Stimulated activated naive CD8-positive, alpha-beta T cell treated with anti-CD3 and anti-CD28 coated beads, Interleukin-15, Interleukin-2, amounts not matched to agents 100 ng/mL and 50 ng/mL, for 24 hours (primary cell): Measurements from ENCODE around the gene CEP85L.

Experiments
- H3K27ac Mint-ChIP-seq: one replicate; pipeline ENCODE4 v1.8.0; 2021; ENCODE audit warnings: mild to moderate bottlenecking, mixed read lengths
- H3K27me3 Mint-ChIP-seq: one replicate; pipeline ENCODE4 v1.8.0; 2021; ENCODE audit warnings: mixed read lengths
- H3K36me3 Mint-ChIP-seq: one replicate; pipeline ENCODE4 v1.8.0; 2021; ENCODE audit warnings: low read depth, mixed read lengths
- H3K4me1 Mint-ChIP-seq: one replicate; pipeline ENCODE4 v1.8.0; 2021; ENCODE audit warnings: low read depth, mixed read lengths
- H3K4me3 Mint-ChIP-seq: one replicate; pipeline ENCODE4 v1.8.0; 2021; ENCODE audit warnings: mild to moderate bottlenecking, mixed read lengths
- H3K9me3 Mint-ChIP-seq: one replicate; pipeline ENCODE4 v1.8.0; 2021; ENCODE audit warnings: mixed read lengths

CEP85L gene

DNA sequence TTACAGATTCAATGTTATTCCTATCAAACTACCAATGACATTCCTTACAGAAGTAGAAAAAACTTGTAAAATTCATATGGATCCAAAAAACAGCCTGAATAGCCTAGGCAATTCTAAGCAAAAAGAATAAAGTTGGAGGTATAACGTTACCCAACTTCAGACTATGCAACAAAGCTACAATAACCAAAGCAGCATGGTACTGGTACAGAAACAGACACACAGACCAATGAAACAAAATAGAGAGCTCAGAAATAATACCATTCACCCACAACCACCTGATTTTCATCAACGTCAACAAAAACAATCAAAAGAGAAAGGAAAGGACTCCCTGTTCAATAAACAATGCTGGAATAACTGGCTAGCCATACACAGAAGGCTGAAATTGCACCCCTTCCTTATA lies 120.4 kb downstream of the CEP85L start:
- no peak overlapping the region for H3K27ac Mint-ChIP-seq
- no peak overlapping the region for H3K4me3 Mint-ChIP-seq
- H3K27me3 Mint-ChIP-seq: no peaks in the 10 kb centered on the region
- H3K4me1 Mint-ChIP-seq: peaks cover 39% of the 10 kb centered on the region
- peaks cover 52% of the 10 kb centered on the region for H3K36me3 Mint-ChIP-seq
- H3K9me3 Mint-ChIP-seq: peaks cover 14% of the 10 kb centered on the region

DNA sequence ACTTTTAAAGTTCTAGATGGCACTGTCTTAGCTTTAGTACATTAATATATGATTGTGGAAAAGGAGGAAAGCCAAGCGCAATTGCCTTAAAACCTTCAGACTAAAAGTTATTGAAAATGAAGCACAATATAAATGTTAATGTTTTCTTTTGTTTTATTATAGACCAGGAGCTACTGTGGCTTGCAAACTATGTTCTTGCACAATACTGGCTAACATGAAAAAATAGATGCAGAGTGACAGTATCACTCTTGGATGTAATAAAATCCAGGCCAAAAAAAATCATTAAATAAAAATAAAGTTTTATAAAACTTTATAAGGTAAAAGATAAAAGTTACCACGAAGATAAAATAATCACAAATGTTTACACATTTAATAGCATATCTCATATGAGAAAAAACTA lies 121.6 kb downstream of the CEP85L start:
- H3K27me3 Mint-ChIP-seq: no peaks in the 10 kb centered on the region
- H3K27ac Mint-ChIP-seq: no peak overlapping the region
- peaks cover 52% of the 10 kb centered on the region for H3K36me3 Mint-ChIP-seq
- H3K4me3 Mint-ChIP-seq: no peak overlapping the region
- H3K4me1 Mint-ChIP-seq: peaks cover 30% of the 10 kb centered on the region
- H3K9me3 Mint-ChIP-seq: peaks cover 14% of the 10 kb centered on the region

- Mint-ChIP-seq H3K36me3 (peaks cover 52% of the 10 kb centered on the region), H3K27me3 (no peaks in the 10 kb centered on the region), H3K27ac (no peak overlapping the region), H3K4me1 (peaks cover 30% of the 10 kb centered on the region), H3K9me3 (peaks cover 11% of the 10 kb centered on the region), H3K4me3 (no peak overlapping the region)
Observed at GRCh38 chr6:118528129-118528528, 123.3 kb downstream of the CEP85L start.

GRCh38 chr6:118525913-118526780 lies 125.2 kb downstream of the CEP85L start:
- no peak overlapping the region for H3K4me3 Mint-ChIP-seq
- peaks cover 20% of the 10 kb centered on the region for H3K4me1 Mint-ChIP-seq
- H3K9me3 Mint-ChIP-seq: no peaks in the 10 kb centered on the region
- H3K27me3 Mint-ChIP-seq: no peaks in the 10 kb centered on the region
- no peak overlapping the region for H3K27ac Mint-ChIP-seq
- H3K36me3 Mint-ChIP-seq: peaks cover 48% of the 10 kb centered on the region

DNA sequence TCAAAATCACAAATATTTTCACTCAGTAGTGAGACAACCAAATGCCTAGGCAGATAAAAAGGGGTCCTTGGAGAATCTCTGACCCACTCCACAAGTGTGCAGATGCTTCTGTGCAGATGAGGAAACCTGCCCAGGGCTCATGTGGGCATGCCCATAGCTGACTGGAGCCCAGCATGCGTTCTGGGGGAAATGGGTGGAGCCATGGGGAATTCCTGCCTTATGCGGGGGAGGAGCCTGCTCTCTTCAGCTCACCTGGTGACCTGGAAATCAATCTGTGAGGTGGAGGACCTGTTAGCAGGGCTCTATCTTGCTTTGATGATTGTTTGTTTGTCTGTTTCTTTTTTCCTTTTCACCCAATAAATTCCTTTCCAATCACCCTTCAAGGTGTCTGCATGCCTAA lies 126.7 kb downstream of the CEP85L start:
- Mint-ChIP-seq H3K4me3 (no peak overlapping the region), H3K9me3 (no peaks in the 10 kb centered on the region), H3K27me3 (no peaks in the 10 kb centered on the region), H3K36me3 (peaks cover 51% of the 10 kb centered on the region), H3K4me1 (peaks cover 16% of the 10 kb centered on the region), H3K27ac (no peak overlapping the region)

GRCh38 chr6:118523216-118523615 lies 128.2 kb downstream of the CEP85L start:
- Mint-ChIP-seq H3K4me1 (peaks cover 16% of the 10 kb centered on the region), H3K36me3 (peaks cover 57% of the 10 kb centered on the region), H3K27me3 (no peaks in the 10 kb centered on the region)

GRCh38 chr6:118522422-118522821 lies 129.0 kb downstream of the CEP85L start:
- Mint-ChIP-seq H3K27ac (no peak overlapping the region), H3K36me3 (peaks cover 63% of the 10 kb centered on the region), H3K9me3 (peaks cover 8% of the 10 kb centered on the region), H3K27me3 (no peaks in the 10 kb centered on the region), H3K4me3 (no peak overlapping the region), H3K4me1 (peaks cover 16% of the 10 kb centered on the region)

More at GRCh38 chr6:118523216-118523615, 128.2 kb downstream of the CEP85L start:
- H3K4me3 Mint-ChIP-seq: no peak overlapping the region
- no peak overlapping the region for H3K27ac Mint-ChIP-seq
- peaks cover 6% of the 10 kb centered on the region for H3K9me3 Mint-ChIP-seq

DNA sequence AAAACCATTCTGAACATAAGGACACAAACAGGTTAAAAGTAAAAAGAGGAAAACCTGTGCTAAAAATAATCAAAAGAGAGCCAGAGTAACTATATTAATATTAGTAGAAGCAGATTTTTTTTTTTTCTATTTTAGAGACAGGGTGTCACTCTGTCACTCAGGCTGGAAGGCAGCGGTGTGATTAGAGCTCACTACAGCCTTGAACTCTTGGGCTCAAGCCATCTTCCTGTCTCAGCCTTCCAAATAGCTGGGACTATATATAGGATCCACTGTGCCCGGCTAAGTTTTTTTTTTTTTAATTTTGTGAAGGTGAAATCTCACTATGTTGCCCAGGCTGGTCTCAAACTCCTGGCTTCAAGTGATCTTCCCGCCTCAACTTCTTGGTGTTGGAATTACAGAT lies 136.7 kb downstream of the CEP85L start:
- Mint-ChIP-seq H3K27ac (no peak overlapping the region), H3K4me1 (peaks cover 5% of the 10 kb centered on the region)

DNA sequence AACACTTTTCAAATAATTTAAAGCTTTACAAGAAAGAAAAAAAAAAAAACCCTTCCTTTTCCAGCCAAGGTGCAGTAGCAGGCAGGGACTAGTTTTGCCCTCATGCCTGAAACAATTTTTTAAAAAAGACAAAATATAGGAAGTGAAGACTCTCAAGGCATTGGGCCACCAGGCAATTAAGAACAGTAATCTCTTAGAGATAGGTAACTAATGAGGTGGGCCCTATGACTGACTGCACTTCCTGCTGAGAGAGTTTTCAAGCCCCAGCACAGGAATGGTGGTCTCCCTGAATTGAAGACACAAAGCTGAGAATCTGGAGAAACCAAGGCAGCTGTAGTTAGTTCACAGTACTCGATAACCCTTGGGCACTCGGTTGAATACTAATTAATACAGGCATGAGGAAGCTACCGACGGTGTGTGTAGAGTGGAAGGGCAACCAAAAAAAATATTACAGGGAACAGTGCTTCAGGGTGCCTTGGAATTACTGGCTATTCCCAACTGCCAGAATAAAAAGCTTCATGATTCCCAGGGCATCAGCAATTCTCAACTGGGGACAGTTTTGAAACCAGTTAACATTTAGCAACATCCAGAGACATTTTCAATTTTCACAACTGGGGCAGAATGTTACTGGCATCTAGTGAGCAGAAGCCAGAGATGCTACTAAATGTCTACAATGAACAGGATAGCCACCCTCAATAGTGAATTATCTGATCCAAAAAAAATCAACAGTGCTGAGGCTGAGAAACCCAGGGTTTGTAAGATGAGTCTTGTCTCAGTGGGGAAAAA lies 139.3 kb downstream of the CEP85L start:
- Mint-ChIP-seq H3K27me3 (no peaks in the 10 kb centered on the region), H3K4me3 (no peak overlapping the region), H3K9me3 (no peaks in the 10 kb centered on the region), H3K4me1 (peaks cover 5% of the 10 kb centered on the region), H3K36me3 (peaks cover 30% of the 10 kb centered on the region), H3K27ac (no peak overlapping the region)

More for the DNA sequence above, 136.7 kb downstream of the CEP85L start:
- H3K4me3 Mint-ChIP-seq: no peak overlapping the region
- H3K9me3 Mint-ChIP-seq: peaks cover 8% of the 10 kb centered on the region
- H3K27me3 Mint-ChIP-seq: no peaks in the 10 kb centered on the region
- H3K36me3 Mint-ChIP-seq: peaks cover 50% of the 10 kb centered on the region

- Mint-ChIP-seq H3K27me3 (no peaks in the 10 kb centered on the region), H3K9me3 (no peaks in the 10 kb centered on the region), H3K36me3 (peaks cover 34% of the 10 kb centered on the region), H3K27ac (no peak overlapping the region), H3K4me3 (no peak overlapping the region), H3K4me1 (peaks cover 4% of the 10 kb centered on the region)
Observed at GRCh38 chr6:118509009-118509617, 142.3 kb downstream of the CEP85L start.

DNA sequence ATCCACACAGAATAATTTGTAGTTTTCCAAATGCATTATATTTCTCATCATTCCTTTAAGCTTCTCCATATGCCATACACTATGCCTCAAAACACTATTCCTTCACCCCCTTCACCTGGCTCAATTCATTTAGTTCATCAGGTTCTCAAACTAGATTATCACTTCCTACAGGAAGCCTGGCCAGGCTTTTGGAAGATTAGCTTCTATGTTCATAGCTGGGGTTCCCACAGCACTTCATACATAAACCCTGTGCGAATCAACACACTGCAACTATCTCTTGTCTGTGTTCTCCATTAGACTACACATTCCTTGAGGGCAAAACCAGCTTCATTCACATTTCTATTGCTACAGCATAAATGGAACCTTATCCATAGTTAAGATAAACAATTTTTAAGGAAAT lies 143.8 kb downstream of the CEP85L start:
- H3K4me1 Mint-ChIP-seq: peaks cover 4% of the 10 kb centered on the region
- no peaks in the 10 kb centered on the region for H3K9me3 Mint-ChIP-seq

GRCh38 chr6:118506071-118506638 lies 145.2 kb downstream of the CEP85L start:
- Mint-ChIP-seq H3K27me3 (no peaks in the 10 kb centered on the region), H3K4me3 (no peak overlapping the region), H3K27ac (no peak overlapping the region), H3K4me1 (peaks cover 4% of the 10 kb centered on the region), H3K36me3 (peaks cover 47% of the 10 kb centered on the region), H3K9me3 (peaks cover 7% of the 10 kb centered on the region)

More for the DNA sequence above, 143.8 kb downstream of the CEP85L start:
- no peak overlapping the region for H3K4me3 Mint-ChIP-seq
- H3K36me3 Mint-ChIP-seq: peaks cover 40% of the 10 kb centered on the region
- H3K27ac Mint-ChIP-seq: no peak overlapping the region
- H3K27me3 Mint-ChIP-seq: no peaks in the 10 kb centered on the region

GRCh38 chr6:118505656-118506055 lies 145.7 kb downstream of the CEP85L start:
- Mint-ChIP-seq H3K4me1 (peaks cover 4% of the 10 kb centered on the region), H3K9me3 (peaks cover 7% of the 10 kb centered on the region), H3K36me3 (peaks cover 52% of the 10 kb centered on the region), H3K27me3 (no peaks in the 10 kb centered on the region), H3K4me3 (no peak overlapping the region), H3K27ac (no peak overlapping the region)

DNA sequence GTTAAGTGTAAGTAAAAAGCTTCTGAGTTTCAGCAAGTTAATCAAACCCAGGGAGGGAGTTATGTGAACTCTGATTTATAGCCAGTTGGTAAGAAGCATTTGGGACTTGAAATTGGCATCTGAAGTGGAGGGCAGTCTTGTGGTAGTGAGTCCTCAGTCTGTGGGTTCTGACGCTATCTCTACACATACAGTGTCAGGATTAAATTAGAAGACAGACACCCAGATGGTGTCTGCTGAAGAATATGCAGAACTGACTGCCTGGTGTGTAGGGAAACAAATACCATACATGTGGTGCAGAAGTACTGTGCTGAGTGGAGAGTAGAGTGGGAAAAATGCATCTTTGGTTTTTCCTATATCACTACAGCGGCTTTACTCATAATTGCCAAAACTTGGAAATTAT lies 146.8 kb downstream of the CEP85L start:
- Mint-ChIP-seq H3K4me1 (peaks cover 6% of the 10 kb centered on the region), H3K36me3 (peaks cover 59% of the 10 kb centered on the region), H3K27me3 (no peaks in the 10 kb centered on the region), H3K9me3 (peaks cover 7% of the 10 kb centered on the region), H3K27ac (no peak overlapping the region), H3K4me3 (no peak overlapping the region)
